Fibroblast of pulmonary artery (primary cell): ENCODE data around the gene CHRDL1.

Experiments used
- DNase-seq: peaks from one replicate; pipeline ENCODE4 v3.0.0-alpha.2; 2010; ENCODE audit warnings: low read depth
- H3K4me3 ChIP-seq: replicated peaks from 2 replicates; pipeline ENCODE4 v1.5.1; 2011; ENCODE audit warnings: low read depth, mild to moderate bottlenecking, control low read depth, low read length, moderate library complexity
- CTCF ChIP-seq: IDR thresholded peaks from 2 replicates; pipeline ENCODE4 v1.5.1; 2011; ENCODE audit warnings: mild to moderate bottlenecking, control low read depth, low read length, inconsistent platforms; ENCODE audit errors: missing control alignments

Gene CHRDL1

GRCh38 chrX:110759785-110760184 lies 35.8 kb downstream of the CHRDL1 start:
- no peak for DNase-seq
- TF ChIP-seq CTCF, result no peak
- no peak overlapping the region for H3K4me3 ChIP-seq

GRCh38 chrX:110758781-110759422 lies 36.7 kb downstream of the CHRDL1 start:
- no peak overlapping the region for H3K4me3 ChIP-seq
- TF ChIP-seq CTCF, result no peak
- no peak for DNase-seq

DNA sequence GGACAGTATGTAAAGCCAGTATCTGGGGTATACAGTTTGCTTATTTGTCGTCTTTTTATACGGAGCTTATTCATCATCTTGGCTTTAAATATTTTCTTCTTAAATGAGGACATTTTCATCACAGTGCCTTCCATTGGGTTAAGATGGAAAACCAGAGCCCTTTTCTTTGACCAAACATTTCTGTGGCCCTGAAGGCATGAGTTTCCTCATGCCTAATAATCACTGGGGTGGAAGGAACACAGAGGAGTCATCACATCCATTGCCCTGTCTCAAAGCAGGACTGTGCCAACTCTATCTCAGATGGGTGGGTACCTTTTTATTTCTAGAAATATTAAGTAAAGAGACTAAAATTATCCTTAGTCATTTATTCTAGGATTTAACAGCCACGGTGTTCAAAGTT lies 40.0 kb downstream of the CHRDL1 start:
- TF ChIP-seq CTCF, result no peak

DNA sequence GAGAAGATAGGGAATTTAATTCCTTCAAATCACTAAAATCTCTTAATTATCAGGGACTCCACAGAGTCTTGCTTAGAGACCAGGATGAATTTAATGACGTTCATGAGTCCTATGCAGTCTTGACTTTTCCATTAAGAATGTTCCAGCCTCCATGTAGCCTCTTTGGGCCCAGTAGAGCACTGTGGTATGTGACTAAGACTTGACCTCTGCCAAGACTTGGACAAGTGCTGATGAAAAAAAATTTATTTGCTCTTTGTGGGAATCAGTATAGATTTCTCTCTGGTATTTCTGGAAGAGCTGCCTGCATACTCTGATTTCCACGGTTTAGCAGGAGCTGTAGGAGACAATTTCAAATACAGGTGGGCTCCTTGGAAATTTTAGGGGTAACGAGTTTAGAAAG lies 40.6 kb downstream of the CHRDL1 start:
- no peak for DNase-seq
- no peak for TF ChIP-seq CTCF
- H3K4me3 ChIP-seq, result no peak overlapping the region

More for the DNA sequence above, 40.0 kb downstream of the CHRDL1 start:
- DNase-seq, result no peak
- H3K4me3 ChIP-seq, result no peak overlapping the region

DNA sequence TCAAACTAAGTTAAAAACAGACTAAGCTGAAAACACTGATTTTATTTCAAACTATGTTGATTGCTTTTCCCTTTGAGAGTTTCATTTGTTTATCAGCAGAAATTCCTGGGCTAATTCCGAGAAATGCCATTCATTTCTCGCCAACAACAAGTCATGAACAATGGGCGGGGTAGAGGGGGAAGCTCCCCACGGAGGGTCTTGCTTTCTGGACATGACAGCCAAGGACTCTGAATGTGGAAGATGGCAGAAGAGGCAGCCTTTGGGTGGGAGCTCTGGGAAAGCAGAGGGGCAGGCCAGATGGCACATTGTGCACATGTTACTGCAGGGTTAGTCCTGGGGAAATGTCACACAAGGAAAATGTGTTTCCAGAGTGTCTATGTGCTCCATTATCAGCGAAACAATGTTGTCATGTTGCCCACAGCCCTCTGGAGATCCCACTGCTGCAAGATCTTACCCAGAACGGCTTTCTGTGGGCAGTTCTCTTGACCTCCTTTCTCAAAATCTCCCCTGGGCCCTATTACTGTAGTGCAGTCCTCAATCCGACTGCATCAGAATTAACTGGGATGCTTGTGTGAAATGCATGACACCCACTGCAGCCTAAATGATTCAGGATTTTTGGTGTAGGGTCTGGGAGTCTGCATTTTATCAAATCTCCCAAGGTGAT lies 45.0 kb downstream of the CHRDL1 start:
- DNase-seq, result no peak
- H3K4me3 ChIP-seq, result no peak overlapping the region
- TF ChIP-seq CTCF, result no peak

DNA sequence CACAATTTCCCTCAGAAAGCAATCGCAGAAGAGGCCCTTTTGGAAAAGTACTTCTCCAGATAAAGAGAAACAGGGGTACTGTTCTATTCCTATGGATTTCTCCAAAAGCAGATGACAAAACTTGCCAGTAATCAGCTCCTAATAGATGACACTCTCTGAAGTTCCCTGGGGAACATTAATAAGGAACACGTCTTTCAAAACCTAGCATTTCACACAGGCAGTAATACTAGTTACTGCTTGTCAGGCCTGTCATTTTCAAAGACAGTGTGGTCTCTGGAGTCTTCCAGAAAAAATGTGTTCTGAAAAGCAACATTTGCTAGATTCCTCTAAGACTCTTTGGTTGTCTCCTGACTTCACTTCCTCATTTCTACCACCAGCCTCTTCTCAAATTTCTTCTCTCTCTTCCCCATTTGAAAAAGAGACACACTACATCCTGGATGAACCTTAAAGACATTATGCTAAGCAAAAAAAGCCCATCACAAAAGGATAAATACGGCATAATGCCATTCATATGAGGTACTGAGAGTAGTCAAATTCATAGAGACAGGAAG lies 47.3 kb downstream of the CHRDL1 start:
- no peak overlapping the region for H3K4me3 ChIP-seq
- no peak for TF ChIP-seq CTCF
- no peak for DNase-seq

DNA sequence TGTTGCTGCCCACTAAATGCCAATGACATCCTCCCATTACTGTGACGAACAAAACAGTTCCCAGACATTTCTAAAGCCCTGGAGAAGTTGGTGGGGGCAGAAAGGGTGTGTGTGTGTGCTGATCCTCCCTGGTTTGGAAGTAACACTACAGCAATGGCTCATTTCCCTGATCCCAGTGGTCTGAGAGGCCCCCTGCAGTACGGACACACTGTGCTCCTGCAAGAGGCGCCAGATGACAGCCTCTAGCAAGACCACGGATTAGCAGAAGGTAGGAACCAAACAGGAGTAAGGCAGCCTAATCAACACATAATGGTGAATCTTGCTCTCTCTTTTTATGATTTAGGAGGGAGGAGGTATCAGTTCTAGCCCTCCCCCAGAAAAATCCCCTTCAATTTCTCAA lies 49.6 kb downstream of the CHRDL1 start:
- TF ChIP-seq CTCF, result no peak
- no peak overlapping the region for H3K4me3 ChIP-seq
- DNase-seq, result no peak
